ENCODE measurements around the gene GCNT2. TPM values are rescaled to one million over a fixed set of nuclear protein-coding genes. Genes with fewer than 3 reads are reported as not detected.

GCNT2 gene
- total RNA-seq, 4 donors from 2014 or later = 14.9 to 36.7 (median 23.6) TPM

GRCh38 chr6:10545482-10545881 lies 24.3 kb downstream of the GCNT2 start:
- no peaks in the 10 kb centered on the region for H3K9me3 ChIP-seq
- peak overlapping the region; percentile 84 to 95 (median 86) for H3K27ac ChIP-seq
- peaks cover 0 to 38% (median 8%) of the 10 kb centered on the region in 3 donors for H3K4me1 ChIP-seq
- H3K4me3 ChIP-seq = peak overlapping the region in 1 of 2 donors; percentile 14
- 14 to 38% methylated on average over 4 of the region's 4 CpGs for WGBS, 2 donors (ENCODE audit: low coverage in 1 of 2)
- TF ChIP-seq CTCF (IDR thresholded peaks at IDR 0.05) (no peak), POLR2A (IDR thresholded peaks at IDR 0.05) (no peak), POLR2AphosphoS5 (IDR thresholded peaks at IDR 0.05) (peak; percentile 50)
- no peaks in the 10 kb centered on the region for H3K27me3 ChIP-seq
- H3K36me3 ChIP-seq = no peaks in the 10 kb centered on the region
- ATAC-seq = peak; percentile 63

- peak; percentile 28 for TF ChIP-seq POLR2AphosphoS5 (IDR thresholded peaks at IDR 0.05)
- no peak for TF ChIP-seq EP300 (IDR thresholded peaks at IDR 0.05)
- Histone ChIP-seq H3K36me3 (no peaks in the 10 kb centered on the region), H3K27me3 (no peaks in the 10 kb centered on the region), H3K4me1 (peaks cover under 1 to 51% (median 8%) of the 10 kb centered on the region in 3 donors), H3K27ac (peak overlapping the region; percentile 5 to 86 (median 45)), H3K4me3 (no peak overlapping the region), H3K9me3 (no peaks in the 10 kb centered on the region)
- ATAC-seq = no peak
These were observed 26.7 kb downstream of the GCNT2 start for GRCh38 chr6:10547809-10548208.

- Histone ChIP-seq H3K27ac (peak overlapping the region in 1 of 4 donors; percentile 3), H3K27me3 (no peaks in the 10 kb centered on the region), H3K4me1 (peaks cover 10 to 67% (median 15%) of the 10 kb centered on the region in 3 donors), H3K4me3 (no peak overlapping the region), H3K9me3 (no peaks in the 10 kb centered on the region), H3K36me3 (no peaks in the 10 kb centered on the region)
- ATAC-seq = no peak
- 80 to 90% methylated on average over 1 of the region's 1 CpG for WGBS, 2 donors (ENCODE audit: low coverage in 1 of 2)
- TF ChIP-seq POLR2A (IDR thresholded peaks at IDR 0.05) (no peak), POLR2AphosphoS5 (IDR thresholded peaks at IDR 0.05) (no peak), EP300 (IDR thresholded peaks at IDR 0.05) (no peak)
These were observed 29.6 kb downstream of the GCNT2 start for GRCh38 chr6:10550764-10551163.

GRCh38 chr6:10552270-10552810 lies 31.2 kb downstream of the GCNT2 start:
- Histone ChIP-seq H3K36me3 (no peaks in the 10 kb centered on the region), H3K27me3 (no peaks in the 10 kb centered on the region), H3K4me3 (no peak overlapping the region), H3K9me3 (no peaks in the 10 kb centered on the region), H3K27ac (peak overlapping the region in 3 of 4 donors; percentile 84 to 87 (median 86)), H3K4me1 (peaks cover 10 to 66% (median 12%) of the 10 kb centered on the region in 3 donors)
- ATAC-seq = no peak
- WGBS, 2 donors (ENCODE audit: low coverage in 1 of 2) = 28 to 42% methylated on average over 5 of the region's 5 CpGs
- TF ChIP-seq CTCF (IDR thresholded peaks at IDR 0.05) (no peak), POLR2A (IDR thresholded peaks at IDR 0.05) (no peak), POLR2AphosphoS5 (IDR thresholded peaks at IDR 0.05) (no peak), EP300 (IDR thresholded peaks at IDR 0.05) (no peak)

GRCh38 chr6:10553871-10554270 lies 32.7 kb downstream of the GCNT2 start:
- no peaks in the 10 kb centered on the region for H3K36me3 ChIP-seq
- H3K27me3 ChIP-seq = no peaks in the 10 kb centered on the region
- 33 to 38% methylated on average over 1 of the region's 1 CpG for WGBS, 2 donors (ENCODE audit: low coverage in 1 of 2)
- ATAC-seq = peak; percentile 32
- no peak overlapping the region for H3K4me3 ChIP-seq
- peaks cover 7 to 62% (median 10%) of the 10 kb centered on the region in 3 donors for H3K4me1 ChIP-seq
- TF ChIP-seq EP300 (IDR thresholded peaks at IDR 0.05) (no peak), POLR2AphosphoS5 (IDR thresholded peaks at IDR 0.05) (no peak), CTCF (IDR thresholded peaks at IDR 0.05) (no peak), POLR2A (IDR thresholded peaks at IDR 0.05) (no peak)
- H3K27ac ChIP-seq = peak overlapping the region; percentile 84 to 87 (median 86)
- no peaks in the 10 kb centered on the region for H3K9me3 ChIP-seq

GRCh38 chr6:10554826-10555225 lies 33.7 kb downstream of the GCNT2 start:
- no peak overlapping the region for H3K4me3 ChIP-seq
- WGBS, 2 donors (ENCODE audit: low coverage in 1 of 2) = 29 to 30% methylated on average over 7 of the region's 7 CpGs
- no peaks in the 10 kb centered on the region for H3K36me3 ChIP-seq
- ATAC-seq = no peak
- H3K27ac ChIP-seq = peak overlapping the region; percentile 84 to 91 (median 86)
- no peaks in the 10 kb centered on the region for H3K27me3 ChIP-seq
- H3K4me1 ChIP-seq = peaks cover 7 to 72% (median 10%) of the 10 kb centered on the region in 3 donors
- H3K9me3 ChIP-seq = no peaks in the 10 kb centered on the region
- TF ChIP-seq POLR2AphosphoS5 (IDR thresholded peaks at IDR 0.05) = no peak
- TF ChIP-seq POLR2A (IDR thresholded peaks at IDR 0.05) = no peak
- no peak for TF ChIP-seq CTCF (IDR thresholded peaks at IDR 0.05)
- no peak for TF ChIP-seq EP300 (IDR thresholded peaks at IDR 0.05)

Data from gastroesophageal sphincter (tissue), 4 donors.